HG02588 (cell line): ENCODE results near the gene MAP1S.

Experiments
- ATAC-seq: cut with Tn5 transposase; IDR thresholded peaks from one replicate; pipeline ENCODE4 v1.9.1; 2021; ENCODE audit warnings: mild to moderate bottlenecking, moderate library complexity; ENCODE audit not compliant: unreplicated experiment

The MAP1S gene

GRCh38 chr19:17718947-17719711 is at the start of gene MAP1S:
Gene MAP1S, plus strand, starts transcription at chr19:17719480. Its CDS starts 23 bp downstream, at chr19:17719503.
- peak; percentile 66 for ATAC-seq

GRCh38 chr19:17671906-17672305 is 47.4 kb upstream of the MAP1S start:
- no peak for ATAC-seq

GRCh38 chr19:17673937-17674799 is 45.1 kb upstream of the MAP1S start:
- ATAC-seq: no peak

GRCh38 chr19:17676295-17676694 is 43.0 kb upstream of the MAP1S start:
- no peak for ATAC-seq

- ATAC-seq: no peak
These were observed 42.3 kb upstream of the MAP1S start for GRCh38 chr19:17677002-17677401.

- no peak for ATAC-seq
These were observed 40.4 kb upstream of the MAP1S start for GRCh38 chr19:17678836-17679235.

GRCh38 chr19:17679526-17680229 is 39.6 kb upstream of the MAP1S start:
- no peak for ATAC-seq

- ATAC-seq: no peak
These were observed 39.0 kb upstream of the MAP1S start for GRCh38 chr19:17680230-17680722.

GRCh38 chr19:17681505-17682125 is 37.7 kb upstream of the MAP1S start:
- ATAC-seq: no peak

GRCh38 chr19:17682273-17682672 is 37.0 kb upstream of the MAP1S start:
- ATAC-seq: no peak

- ATAC-seq: no peak
These were observed 36.2 kb upstream of the MAP1S start for GRCh38 chr19:17683078-17683477.

GRCh38 chr19:17684256-17684655 is 35.0 kb upstream of the MAP1S start:
- ATAC-seq: no peak

GRCh38 chr19:17685451-17686022 is 33.7 kb upstream of the MAP1S start:
- ATAC-seq: no peak

- ATAC-seq: no peak
These were observed 33.2 kb upstream of the MAP1S start for GRCh38 chr19:17686023-17686521.

GRCh38 chr19:17686592-17687024 is 32.7 kb upstream of the MAP1S start:
- ATAC-seq: no peak

- ATAC-seq: no peak
These were observed 32.0 kb upstream of the MAP1S start for GRCh38 chr19:17687141-17687856.

- ATAC-seq: no peak
These were observed 31.2 kb upstream of the MAP1S start, which contains the start of gene UNC13A for GRCh38 chr19:17687857-17688784. Gene UNC13A, minus strand, starts transcription at chr19:17688354. Its CDS starts 155 bp downstream, at chr19:17688199.

- ATAC-seq: no peak
These were observed 30.3 kb upstream of the MAP1S start for GRCh38 chr19:17688853-17689595.
